SIG-M5 treated with dmso at 0.1 percent for 504 hours (cell line): Measurements from ENCODE around the gene ABO.
"Not testable (repeated sequence)": the region's sequence is repeated elsewhere in the genome, so short reads cannot be mapped to it uniquely, and the experiment has no call there.

Experiments
- DNase-seq: peaks from one replicate; lab custom pipeline; 2025; ENCODE audit not compliant: unreplicated experiment; lab: John Stamatoyannopoulos, UW

Gene ABO

DNA sequence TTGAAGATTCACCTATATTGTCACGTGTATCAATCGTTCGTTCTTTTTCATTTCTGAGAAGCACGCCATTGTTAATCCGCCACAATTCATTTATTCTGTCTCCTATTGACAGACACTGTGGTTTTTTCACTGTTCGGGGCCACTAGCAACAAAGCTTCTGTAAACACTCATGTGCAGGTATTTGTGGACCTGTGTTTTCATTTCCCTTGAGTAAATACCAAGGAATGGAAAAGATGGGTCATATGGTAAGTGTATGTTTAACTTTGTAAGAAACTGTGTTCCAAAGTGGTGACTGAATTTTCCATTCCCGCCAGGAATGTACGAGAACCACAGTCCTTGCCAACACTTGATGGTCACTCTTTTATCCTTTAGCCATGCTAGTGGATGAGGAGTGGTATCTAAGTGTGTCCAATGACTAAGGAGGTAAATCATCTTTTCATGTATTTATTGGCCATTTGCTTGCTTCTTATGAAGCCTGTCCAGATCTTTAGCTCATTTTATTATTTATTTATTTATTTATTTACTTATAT, 10.7 kb downstream of the ABO start:
- DNase-seq = no peak

GRCh38 chr9:133263557-133263956, 11.4 kb downstream of the ABO start:
- no peak for DNase-seq

DNA sequence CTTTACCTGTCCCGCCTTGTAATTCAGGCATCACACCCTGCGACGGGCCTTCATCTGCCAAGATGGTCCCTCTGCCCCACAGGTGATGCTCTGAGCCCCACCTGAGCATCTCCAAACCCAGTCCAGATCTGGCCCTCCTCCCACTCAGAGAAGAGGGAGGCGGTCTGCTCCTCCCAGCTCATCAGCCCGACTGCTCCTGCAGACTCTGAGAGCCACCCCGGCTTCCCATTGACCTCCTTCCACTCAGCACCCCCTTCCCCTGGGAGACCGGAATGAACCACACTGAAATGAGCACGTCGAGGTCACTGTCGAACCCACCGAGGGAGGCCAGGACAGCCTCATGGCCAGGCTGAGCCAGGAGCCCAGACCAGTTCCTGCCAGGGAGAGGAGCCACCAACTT, 12.8 kb downstream of the ABO start:
- no peak for DNase-seq

DNA sequence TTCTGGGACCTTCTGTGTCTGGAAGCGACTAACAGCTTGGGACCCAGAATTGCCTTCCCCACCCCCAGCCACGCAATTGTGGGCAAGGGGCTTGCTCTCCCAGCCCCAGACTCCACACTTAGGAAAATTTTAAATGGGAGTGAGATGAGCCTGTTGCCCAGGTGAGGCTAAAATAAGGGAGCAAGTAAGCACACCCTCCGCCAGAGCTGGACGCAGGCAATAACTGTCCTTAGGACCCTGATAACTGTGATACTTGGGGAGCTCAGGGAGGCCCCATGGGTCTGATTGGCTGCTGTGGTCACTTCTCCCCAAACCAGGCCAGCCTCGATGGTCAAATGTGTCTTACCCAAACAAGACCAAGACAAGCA, 13.3 kb downstream of the ABO start:
- DNase-seq = no peak

GRCh38 chr9:133261103-133261752, 13.8 kb downstream of the ABO start:
- DNase-seq = no peak

DNA sequence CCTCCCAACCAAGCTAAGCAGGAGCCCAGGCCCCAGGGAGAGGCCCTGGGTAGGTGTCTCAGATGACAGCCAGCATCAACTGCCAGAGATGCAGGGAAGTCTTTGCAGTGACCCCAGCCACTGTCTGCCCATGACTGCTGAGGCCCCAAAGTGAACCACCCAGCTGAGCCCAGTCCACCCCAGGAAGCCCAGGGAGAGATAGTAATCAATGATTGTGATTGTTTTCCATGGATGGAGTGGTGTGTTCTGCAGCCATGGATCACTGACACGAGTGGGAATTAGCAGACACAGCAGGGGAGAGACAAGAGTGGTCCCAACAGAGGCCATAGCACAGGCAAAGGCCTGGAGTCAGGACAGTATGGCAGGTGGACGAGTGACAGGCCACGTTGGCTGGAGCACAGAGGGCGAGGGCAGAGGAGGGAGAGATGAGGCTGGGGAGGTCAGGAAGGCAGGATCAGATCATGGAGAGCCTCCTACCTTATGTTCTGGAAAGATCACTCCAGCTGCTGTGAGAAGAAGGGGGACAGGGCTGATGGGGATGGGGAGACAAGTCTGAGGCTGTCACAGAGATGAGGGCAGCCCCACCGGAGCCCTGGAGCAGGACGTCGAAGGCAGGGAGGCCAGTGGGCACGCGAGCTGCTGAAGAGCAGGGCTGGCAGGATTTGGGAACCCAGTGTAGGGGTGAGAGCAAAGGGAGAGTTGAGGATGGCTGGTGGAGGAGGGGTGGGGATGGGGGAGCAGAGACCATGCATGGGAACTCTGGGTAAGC, 14.5 kb downstream of the ABO start:
- DNase-seq = no peak

DNA sequence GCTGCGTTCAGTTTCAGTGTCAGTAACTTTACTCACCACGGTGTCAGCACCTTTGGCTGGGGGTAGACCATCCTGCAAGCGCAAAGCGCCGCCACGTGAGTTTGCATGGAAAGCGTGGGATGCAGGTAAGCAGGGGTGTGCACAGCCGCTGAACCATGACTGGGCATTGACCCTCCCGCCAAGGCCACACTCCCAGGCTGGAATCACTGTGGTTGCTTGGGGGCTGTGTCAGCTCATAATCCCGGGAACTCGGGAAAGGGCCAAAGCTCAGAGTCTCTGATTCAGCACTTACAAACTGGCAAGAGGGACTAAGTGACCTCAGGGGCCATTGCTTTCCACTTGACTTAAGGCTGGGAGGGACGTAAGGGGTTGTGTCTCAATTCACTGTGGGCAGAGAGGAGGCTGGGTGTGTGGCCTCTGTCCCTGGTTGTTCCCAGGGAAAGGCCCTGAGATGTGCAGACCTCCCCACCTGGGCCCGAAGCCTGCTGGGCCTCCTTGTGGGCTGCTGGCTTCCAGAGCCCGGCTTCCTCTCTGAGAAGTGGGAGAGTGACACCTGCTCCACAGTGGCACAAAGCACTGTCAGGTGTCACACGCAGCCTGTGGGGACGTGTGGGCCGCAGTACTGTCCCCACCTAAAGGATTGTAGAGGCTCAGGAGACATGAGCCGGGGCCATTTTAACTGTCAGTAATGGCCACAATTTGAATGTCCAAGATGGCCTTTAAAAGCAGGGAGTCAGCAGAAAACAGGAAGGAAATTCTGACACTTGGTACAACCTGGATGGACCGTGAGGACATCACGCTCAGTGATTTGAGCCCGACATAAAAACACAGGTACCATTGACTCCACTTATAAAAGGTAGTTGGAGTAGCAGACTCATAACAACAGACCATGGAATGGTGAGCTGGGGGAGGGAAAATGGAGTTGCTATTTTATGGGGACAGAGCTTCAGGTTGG, 16.7 kb downstream of the ABO start:
- no peak for DNase-seq

DNA sequence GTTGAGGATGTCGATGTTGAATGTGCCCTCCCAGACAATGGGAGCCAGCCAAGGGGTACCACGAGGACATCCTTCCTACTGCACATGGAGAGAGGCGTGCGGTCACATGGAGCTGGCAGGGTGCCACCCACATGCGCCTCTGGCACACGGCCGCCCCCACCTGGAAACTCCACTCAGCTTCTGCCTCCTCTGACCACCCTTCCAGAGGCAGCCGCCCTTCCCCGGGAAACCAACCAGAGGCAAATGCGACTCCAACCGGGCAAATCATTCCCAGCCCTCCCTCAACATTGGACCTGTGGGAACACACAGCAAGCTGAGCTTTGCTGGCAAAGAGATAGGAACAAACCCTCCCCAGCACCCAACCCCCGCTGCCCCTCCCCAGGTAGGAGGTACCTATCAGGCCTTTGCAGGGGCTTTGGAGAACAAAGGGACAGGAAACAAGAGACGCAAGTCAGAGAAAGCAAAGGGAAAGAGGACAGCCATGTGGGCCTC, 17.5 kb downstream of the ABO start:
- no peak for DNase-seq

GRCh38 chr9:133256686-133257091, 18.3 kb downstream of the ABO start:
- no peak for DNase-seq

DNA sequence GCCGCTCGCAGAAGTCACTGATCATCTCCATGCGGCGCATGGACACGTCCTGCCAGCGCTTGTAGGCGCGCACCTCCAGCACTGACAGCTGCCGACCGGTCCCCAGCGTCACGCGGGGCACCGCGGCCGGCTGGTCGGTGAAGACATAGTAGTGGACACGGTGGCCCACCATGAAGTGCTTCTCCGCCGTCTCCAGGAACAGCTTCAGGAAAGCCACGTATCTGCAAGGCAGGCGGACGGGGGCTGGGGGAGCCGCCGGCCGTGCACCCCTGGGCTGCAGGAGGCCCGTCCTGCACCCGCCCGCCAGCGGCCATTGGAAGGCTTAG, 18.9 kb downstream of the ABO start:
- no peak for DNase-seq

DNA sequence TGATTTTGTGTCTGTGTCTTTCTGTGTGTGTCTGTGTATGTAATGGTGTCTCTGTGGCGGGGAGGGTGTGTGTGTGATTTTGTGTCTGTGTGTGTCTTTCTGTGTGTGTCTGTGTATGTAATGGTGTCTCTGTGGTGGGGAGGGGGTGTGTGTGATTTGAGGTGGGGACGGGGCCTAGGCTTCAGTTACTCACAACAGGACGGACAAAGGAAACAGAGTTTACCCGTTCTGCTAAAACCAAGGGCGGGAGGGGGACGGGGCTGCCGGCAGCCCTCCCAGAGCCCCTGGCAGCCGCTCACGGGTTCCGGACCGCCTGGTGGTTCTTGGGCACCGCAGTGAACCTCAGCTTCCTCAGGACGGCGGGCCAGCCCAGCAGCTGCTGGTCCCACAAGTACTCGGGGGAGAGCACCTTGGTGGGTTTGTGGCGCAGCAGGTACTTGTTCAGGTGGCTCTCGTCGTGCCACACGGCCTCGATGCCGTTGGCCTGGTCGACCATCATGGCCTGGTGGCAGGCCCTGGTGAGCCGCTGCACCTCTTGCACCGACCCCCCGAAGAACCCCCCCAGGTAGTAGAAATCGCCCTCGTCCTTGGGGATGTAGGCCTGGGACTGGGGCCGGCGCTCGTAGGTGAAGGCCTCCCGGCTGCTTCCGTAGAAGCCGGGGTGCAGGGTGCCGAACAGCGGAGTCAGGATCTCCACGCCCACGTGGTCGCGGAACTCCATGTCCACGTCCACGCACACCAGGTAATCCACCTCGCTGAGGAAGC, 19.4 kb downstream of the ABO start:
- DNase-seq = no peak

GRCh38 chr9:133254471-133254870, 20.5 kb downstream of the ABO start:
- DNase-seq = no peak

DNA sequence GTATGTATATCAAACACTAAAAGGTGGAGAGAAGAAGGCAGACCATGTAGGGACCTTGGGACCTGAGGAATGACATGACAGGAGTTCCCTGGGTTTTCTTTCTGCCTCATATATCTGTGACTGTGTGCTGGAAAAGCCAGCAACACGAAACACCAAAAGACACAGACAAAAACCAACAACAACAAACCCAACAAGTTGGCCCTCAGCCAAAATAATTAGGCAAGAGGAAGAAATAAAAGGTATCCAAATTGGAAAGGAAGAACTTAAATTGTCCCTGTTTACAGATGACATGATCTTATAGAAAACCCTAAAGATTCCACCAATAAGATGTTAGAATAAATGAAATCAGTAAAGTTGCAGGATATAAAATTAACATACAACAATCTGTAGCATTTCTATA, 21.7 kb downstream of the ABO start:
- no peak for DNase-seq

GRCh38 chr9:133252301-133253020, 22.5 kb downstream of the ABO start:
- no peak for DNase-seq

DNA sequence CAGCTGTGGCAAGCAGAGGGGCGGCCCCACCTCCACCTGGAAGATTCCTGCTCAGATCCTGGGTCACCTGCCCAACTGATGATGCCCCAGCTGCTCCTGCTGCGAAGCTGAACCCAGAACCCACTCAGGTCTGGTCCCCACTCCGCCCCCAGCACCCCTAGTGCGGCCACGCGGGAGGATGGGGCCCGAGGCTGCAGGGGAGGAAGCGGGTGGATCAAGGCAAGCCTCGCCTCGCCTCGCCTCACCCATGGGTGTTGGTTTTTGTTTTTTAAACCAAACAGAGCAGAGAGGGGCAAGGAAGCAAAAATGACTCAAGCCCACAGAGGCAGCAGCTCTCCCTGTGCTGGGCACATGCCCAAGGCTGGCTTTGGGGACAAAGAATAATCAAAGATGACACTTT, 23.2 kb downstream of the ABO start:
- DNase-seq = no peak

DNA sequence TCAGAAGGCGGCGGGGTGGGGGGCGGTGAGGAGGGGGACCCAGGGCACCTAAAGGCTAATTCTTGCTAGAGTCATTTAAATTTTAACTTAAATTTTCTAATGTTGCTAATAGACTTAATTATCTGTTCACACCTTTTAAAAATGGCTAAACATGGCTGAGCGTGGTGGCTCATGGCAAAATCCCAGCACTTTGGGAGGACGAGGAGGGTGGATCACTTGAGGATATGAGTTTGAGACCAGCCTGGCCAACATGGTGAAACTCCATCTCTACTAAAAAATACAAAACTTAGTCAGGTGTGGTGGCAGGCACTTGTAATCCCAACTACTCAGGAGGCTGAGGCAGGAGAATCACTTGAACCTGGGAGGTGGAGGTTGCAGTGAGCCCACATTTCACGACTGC, 23.8 kb downstream of the ABO start:
- not testable (repeated sequence) for DNase-seq

DNA sequence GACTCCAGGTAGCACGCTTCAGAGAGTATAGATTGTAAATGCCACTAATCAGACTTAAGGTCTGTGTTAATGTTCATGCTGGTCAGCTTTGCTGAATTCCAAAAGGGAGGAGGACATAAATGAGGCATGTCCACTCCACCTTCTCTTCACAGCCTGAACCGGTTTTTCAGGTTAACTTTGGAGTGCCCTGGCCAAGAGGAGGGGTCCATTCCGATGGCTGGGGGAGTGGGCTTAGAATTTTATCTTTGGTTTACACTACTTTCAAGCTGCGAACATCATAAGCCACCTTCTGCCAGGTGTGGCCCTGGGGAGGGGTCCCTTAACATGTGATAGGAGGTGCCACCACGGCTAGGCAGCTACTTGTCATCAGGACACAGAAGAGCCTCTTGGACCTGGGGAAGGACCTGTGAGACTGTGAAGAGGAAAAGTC, 24.2 kb downstream of the ABO start:
- DNase-seq = no peak

- no peak for DNase-seq
Observed at GRCh38 chr9:133249337-133249736, 25.7 kb downstream of the ABO start.

DNA sequence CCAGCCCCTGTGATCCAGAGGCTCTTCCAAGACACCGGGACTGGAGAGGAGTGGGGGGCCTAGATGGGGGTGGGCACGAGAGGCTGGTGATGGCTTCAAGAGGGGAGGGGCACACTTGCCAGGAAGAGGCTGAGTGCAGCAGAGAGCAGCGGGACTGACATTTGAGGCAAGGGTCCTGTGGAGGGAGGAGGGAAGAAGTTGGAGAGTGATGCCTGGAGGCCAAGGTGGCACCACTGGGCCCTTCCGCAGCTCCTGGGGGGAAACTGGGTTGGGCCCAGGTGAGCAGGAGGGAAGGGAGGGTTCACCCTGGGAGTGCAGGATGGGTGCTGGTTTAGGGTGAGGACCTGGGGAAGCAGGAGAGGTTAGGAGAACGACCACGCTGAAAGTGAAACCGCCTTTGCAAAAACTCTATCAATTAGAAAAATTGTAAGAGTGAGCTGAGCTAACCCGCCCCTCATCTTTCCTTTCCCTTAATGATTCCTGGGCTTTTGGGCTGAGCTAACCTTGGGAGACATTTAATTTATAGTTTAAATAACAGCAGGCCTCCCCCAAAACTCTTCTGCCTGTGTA, 26.2 kb downstream of the ABO start:
- no peak for DNase-seq

DNA sequence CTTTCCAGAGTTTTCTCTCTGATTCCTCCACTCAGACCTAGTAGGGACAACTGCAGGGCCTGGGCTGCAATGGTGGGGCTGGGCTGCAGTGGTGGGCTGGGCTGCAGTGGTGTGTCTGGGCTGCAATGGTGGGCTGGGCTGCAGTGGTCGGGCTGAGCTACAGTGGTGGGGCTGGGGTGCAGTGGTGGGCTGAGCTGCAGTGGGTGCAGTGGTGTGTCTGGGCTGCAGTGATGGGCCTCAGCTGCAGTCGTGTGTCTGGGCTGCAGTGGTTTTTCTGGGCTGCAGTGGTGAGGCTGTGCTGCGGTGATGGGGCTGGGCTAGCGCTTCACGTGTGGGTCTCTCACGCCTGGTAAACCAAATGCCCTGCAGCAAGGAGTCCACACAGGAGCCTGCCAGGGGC, 27.4 kb downstream of the ABO start:
- DNase-seq = no peak
